GM23248 (cell line): Measurements from ENCODE around the gene PDLIM5.

Source experiments
- EZH2 ChIP-seq: fragments of 200-600 bp; sonication (generic); IDR thresholded peaks from 2 replicates; pipeline ENCODE4 v1.6.1; 2018; ENCODE audit warnings: antibody characterized with exemption, mild to moderate bottlenecking; ENCODE audit not compliant: insufficient read depth, poor library complexity, severe bottlenecking
- EZH2phosphoT487 ChIP-seq: fragments of 200-600 bp; sonication (generic); IDR thresholded peaks from 2 replicates; pipeline ENCODE4 v1.6.1; 2018; ENCODE audit warnings: antibody characterized with exemption, moderate library complexity, mild to moderate bottlenecking, low read depth; ENCODE audit not compliant: insufficient read depth

DNA sequence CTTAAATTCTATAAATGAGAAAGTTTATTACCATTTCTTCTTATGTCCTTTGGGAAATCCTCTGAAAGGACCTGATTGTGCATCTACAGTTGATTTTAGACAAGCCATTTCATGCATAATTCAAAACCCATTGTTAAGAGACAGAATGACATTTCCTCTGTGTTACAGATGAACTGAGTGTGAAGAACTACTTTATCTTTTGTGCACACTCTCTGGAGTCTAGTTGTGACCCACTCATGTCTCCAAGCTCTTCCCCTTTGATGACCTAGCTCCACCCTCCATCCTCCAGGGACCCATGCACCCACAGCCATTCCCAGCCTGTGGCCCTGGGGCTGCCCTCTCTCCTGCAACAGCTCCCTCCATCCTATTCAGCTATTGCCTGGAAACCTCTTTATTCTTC lies 248.6 kb downstream of the PDLIM5 start:
- TF ChIP-seq EZH2phosphoT487 (no peak), EZH2 (no peak)
